ENCODE measurements around the gene NCF4. TPM values are rescaled to one million over a fixed set of nuclear protein-coding genes. Genes with fewer than 3 reads are reported as not detected.

Gene NCF4
- total RNA-seq, 1 donor from 2014 or later = not detected

GRCh38 chr22:36874736-36875135, 13.9 kb downstream of the NCF4 start:
- H3K4me3 Mint-ChIP-seq (ENCODE audit: unreplicated experiment) = no peak overlapping the region
- H3K9me3 Mint-ChIP-seq (ENCODE audit: unreplicated experiment) = no peaks in the 10 kb centered on the region
- H3K27me3 Mint-ChIP-seq (ENCODE audit: unreplicated experiment) = peaks cover 8% of the 10 kb centered on the region
- peaks cover 22% of the 10 kb centered on the region for H3K4me1 Mint-ChIP-seq (ENCODE audit: unreplicated experiment)
- H3K36me3 Mint-ChIP-seq (ENCODE audit: low read depth, unreplicated experiment) = no peaks in the 10 kb centered on the region
- no peak for TF ChIP-seq CTCF (IDR thresholded peaks at IDR 0.05; ENCODE audit: unreplicated experiment)
- no peak for DNase-seq (ENCODE audit: low spot score)
- H3K27ac Mint-ChIP-seq (ENCODE audit: unreplicated experiment) = no peak overlapping the region

DNA sequence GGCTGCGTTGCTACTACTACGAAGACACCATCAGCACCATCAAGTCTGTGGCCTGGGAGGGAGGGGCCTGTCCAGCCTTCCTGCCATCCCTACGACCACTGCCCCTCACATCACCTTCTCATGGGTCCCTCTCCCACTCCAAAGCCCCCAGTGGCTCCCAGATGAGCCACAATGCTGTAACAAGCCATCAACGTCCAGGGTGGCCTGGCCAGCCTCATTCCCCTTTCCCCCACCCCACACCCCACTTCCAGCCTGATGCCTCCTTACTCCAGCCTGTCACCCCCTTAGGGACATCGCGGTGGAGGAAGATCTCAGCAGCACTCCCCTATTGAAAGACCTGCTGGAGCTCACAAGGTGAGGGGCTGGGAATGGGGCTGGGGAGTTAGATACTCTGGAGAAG, 14.9 kb downstream of the NCF4 start:
- peaks cover 8% of the 10 kb centered on the region for H3K27me3 Mint-ChIP-seq (ENCODE audit: unreplicated experiment)

GRCh38 chr22:36879775-36880174, 19.0 kb downstream of the NCF4 start:
- H3K27ac Mint-ChIP-seq (ENCODE audit: unreplicated experiment) = no peak overlapping the region
- H3K36me3 Mint-ChIP-seq (ENCODE audit: low read depth, unreplicated experiment) = no peaks in the 10 kb centered on the region
- no peak overlapping the region for H3K4me3 Mint-ChIP-seq (ENCODE audit: unreplicated experiment)
- H3K9me3 Mint-ChIP-seq (ENCODE audit: unreplicated experiment) = no peaks in the 10 kb centered on the region
- H3K4me1 Mint-ChIP-seq (ENCODE audit: unreplicated experiment) = peaks cover 20% of the 10 kb centered on the region
- no peak for TF ChIP-seq CTCF (IDR thresholded peaks at IDR 0.05; ENCODE audit: unreplicated experiment)
- peaks cover 5% of the 10 kb centered on the region for H3K27me3 Mint-ChIP-seq (ENCODE audit: unreplicated experiment)
- no peak for DNase-seq (ENCODE audit: low spot score)

More for the DNA sequence above, 14.9 kb downstream of the NCF4 start:
- no peaks in the 10 kb centered on the region for H3K36me3 Mint-ChIP-seq (ENCODE audit: low read depth, unreplicated experiment)
- no peak for TF ChIP-seq CTCF (IDR thresholded peaks at IDR 0.05; ENCODE audit: unreplicated experiment)
- H3K4me1 Mint-ChIP-seq (ENCODE audit: unreplicated experiment) = peaks cover 22% of the 10 kb centered on the region
- H3K27ac Mint-ChIP-seq (ENCODE audit: unreplicated experiment) = no peak overlapping the region
- no peak for DNase-seq (ENCODE audit: low spot score)
- H3K4me3 Mint-ChIP-seq (ENCODE audit: unreplicated experiment) = no peak overlapping the region
- H3K9me3 Mint-ChIP-seq (ENCODE audit: unreplicated experiment) = no peaks in the 10 kb centered on the region

DNA sequence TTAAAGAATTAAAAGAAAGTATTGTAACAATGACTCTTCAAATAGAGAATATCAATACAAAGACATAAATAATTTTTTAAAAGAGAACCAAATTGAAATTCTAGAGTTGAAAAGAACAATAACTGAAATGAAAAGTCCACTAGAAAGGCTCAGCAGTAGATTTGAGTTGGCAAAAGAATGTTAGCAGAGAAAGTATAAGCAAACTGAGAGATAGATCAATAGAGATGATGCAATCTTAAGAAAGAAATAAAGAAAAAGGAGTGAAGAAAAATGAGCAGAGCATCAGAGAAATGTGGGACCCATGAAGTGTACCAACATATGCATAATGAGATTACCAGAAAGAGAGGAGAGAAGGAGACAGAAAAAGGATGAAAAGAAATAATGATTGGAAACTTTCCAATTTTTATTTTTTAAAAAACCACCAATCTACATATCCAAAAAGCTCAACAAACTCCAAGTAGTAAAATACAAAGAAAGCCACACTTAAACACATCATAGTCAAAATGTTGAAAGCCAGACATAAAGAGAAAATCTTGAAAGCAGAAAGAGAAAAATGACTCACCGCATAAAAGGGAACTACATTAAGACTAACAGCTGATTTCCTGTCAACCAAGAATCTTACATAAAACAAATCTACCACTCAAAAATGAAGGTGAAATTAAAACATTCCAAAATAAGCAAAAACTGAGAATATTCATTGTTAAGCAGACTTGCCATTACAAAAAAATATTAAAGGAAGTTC, 20.9 kb downstream of the NCF4 start:
- no peak overlapping the region for H3K27ac Mint-ChIP-seq (ENCODE audit: unreplicated experiment)
- H3K4me1 Mint-ChIP-seq (ENCODE audit: unreplicated experiment) = peaks cover 30% of the 10 kb centered on the region
- TF ChIP-seq CTCF (IDR thresholded peaks at IDR 0.05; ENCODE audit: unreplicated experiment) = no peak

GRCh38 chr22:36884349-36885158, 23.7 kb downstream of the NCF4 start:
- Mint-ChIP-seq H3K4me3 (ENCODE audit: unreplicated experiment) (no peak overlapping the region), H3K9me3 (ENCODE audit: unreplicated experiment) (no peaks in the 10 kb centered on the region), H3K4me1 (ENCODE audit: unreplicated experiment) (peaks cover 14% of the 10 kb centered on the region), H3K27ac (ENCODE audit: unreplicated experiment) (no peak overlapping the region), H3K27me3 (ENCODE audit: unreplicated experiment) (peaks cover 1% of the 10 kb centered on the region), H3K36me3 (ENCODE audit: low read depth, unreplicated experiment) (no peaks in the 10 kb centered on the region)
- no peak for TF ChIP-seq CTCF (IDR thresholded peaks at IDR 0.05; ENCODE audit: unreplicated experiment)
- no peak for DNase-seq (ENCODE audit: low spot score)

More for the DNA sequence above, 20.9 kb downstream of the NCF4 start:
- no peak overlapping the region for H3K4me3 Mint-ChIP-seq (ENCODE audit: unreplicated experiment)
- H3K27me3 Mint-ChIP-seq (ENCODE audit: unreplicated experiment) = peaks cover 1% of the 10 kb centered on the region
- H3K36me3 Mint-ChIP-seq (ENCODE audit: low read depth, unreplicated experiment) = no peaks in the 10 kb centered on the region
- DNase-seq (ENCODE audit: low spot score) = no peak
- H3K9me3 Mint-ChIP-seq (ENCODE audit: unreplicated experiment) = no peaks in the 10 kb centered on the region
